Stimulated activated CD4-positive, alpha-beta T cell treated with anti-CD3 and anti-CD28 coated beads, Interleukin-4, amount 100 ng/mL, for 24 hours (primary cell): Measurements from ENCODE around the gene C3orf80.
"Not testable (repeated sequence)": the region's sequence is repeated elsewhere in the genome, so short reads cannot be mapped to it uniquely, and the experiment has no call there.

Source experiments
- DNase-seq: peaks from one replicate; pipeline ENCODE4 v3.0.0-alpha.2; 2020

C3orf80 gene

DNA sequence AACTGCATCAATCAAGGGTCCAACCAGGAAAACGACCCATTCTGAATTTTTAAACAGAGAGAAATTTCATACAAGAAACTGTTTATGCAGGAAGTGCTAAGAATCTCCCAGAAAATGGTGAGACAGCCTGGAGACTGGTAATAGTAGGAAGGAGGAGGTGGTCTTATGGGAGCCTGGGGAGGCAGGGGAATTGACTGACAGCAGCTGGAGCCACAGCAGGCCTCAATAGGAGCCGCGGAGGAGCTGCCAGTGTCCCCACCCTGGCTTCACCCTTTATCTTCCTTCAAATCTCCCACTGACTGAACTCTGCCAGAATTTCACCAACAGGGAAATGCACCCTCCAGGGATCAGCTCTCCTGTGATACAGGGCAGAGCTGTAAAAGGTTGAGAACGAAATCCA is 7.5 kb upstream of the C3orf80 start:
- DNase-seq: no peak

DNA sequence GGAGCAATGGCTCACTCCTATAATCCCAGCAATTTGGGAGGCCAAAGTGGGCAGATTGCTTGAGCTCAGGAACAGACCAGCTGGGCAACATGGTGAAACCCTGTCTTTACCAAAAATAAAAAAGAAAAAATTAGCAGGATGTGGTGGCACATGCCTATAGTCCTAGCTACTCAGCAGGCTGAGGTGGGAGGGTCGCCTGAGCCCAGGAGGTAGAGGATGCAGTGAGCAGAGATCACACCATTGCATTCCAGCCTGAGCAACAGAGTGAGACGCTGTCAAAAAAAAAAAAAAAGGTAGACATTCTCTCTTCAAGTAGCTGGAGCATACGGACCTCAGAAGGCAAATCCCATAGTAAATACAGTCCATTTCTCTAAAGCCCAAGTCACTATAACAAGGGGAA is 7.1 kb upstream of the C3orf80 start:
- no peak for DNase-seq

DNA sequence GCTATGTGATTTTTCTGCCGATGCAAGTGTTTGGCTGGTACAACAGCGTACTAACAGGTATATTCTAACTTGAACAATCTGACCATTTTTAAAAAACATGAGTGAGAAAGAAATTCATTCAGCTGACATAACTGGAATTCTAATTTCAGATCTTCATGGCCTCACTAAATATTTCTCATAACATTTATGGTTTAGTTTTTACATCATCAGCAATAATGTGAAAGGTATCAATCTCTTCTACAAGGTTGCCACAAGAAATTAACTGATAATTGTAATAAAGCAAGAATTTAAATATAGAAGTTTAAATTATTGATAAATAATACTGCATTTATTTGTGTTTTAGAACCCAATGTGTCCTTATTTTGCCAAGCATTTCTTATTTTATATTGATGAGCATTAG is 5.2 kb upstream of the C3orf80 start:
- DNase-seq: no peak

DNA sequence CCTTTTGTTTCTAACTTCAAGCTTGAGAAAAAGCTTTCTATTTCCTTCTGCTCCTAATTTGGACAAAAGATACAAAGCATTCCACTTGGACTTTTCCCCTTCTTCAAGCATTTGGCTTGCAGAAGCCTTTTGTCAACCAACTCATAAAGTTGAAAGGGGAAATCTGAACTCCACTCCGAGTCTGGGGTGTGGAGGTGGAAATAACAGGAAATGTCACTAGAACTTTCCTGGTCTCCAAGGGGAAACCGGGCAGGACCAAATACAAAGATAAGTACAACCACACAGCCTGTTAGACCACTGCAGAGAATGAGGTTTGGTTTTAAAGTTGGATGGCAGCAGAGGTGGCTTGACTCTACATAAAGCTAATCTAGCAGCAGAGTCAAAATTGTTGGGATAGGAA is 4.2 kb upstream of the C3orf80 start:
- DNase-seq: no peak

DNA sequence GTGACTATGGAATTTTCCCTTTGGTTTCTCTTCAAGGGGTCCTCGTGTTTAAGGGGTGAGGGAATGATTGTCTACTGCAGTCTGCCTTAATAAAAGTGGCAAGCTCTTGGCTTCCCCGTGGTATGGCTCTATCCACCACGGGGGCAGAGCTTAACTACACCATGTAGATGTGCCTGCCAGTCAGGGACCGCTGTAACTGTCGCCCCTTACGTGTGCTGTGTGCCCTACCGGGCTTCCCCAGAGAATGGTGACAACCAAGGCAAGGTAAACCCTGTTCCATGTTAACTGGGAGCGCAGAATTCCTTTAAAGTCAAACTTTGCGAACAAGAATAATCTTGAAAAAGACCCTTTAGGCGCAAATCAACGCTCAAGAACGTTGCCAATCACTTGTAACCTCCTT is 966 bp upstream of the C3orf80 start:
- no peak for DNase-seq

DNA sequence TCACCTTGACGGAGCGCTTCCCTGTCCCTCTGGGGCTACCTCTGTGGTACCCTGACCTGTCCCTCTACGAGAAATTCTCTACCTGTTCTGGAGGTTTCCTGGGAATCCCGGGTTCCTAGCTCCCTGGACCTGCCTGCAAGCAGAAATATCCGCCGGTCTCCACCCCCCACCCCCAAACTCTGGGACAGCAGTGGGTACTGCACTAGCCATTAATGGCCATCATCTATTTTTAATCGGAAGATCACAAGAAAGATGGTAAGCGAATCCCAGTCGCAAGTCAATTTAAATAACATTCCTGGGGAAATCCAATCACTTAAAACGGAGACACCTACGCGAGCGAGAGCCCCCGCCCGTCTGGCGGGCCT is 429 bp upstream of the C3orf80 start:
- no peak for DNase-seq

DNA sequence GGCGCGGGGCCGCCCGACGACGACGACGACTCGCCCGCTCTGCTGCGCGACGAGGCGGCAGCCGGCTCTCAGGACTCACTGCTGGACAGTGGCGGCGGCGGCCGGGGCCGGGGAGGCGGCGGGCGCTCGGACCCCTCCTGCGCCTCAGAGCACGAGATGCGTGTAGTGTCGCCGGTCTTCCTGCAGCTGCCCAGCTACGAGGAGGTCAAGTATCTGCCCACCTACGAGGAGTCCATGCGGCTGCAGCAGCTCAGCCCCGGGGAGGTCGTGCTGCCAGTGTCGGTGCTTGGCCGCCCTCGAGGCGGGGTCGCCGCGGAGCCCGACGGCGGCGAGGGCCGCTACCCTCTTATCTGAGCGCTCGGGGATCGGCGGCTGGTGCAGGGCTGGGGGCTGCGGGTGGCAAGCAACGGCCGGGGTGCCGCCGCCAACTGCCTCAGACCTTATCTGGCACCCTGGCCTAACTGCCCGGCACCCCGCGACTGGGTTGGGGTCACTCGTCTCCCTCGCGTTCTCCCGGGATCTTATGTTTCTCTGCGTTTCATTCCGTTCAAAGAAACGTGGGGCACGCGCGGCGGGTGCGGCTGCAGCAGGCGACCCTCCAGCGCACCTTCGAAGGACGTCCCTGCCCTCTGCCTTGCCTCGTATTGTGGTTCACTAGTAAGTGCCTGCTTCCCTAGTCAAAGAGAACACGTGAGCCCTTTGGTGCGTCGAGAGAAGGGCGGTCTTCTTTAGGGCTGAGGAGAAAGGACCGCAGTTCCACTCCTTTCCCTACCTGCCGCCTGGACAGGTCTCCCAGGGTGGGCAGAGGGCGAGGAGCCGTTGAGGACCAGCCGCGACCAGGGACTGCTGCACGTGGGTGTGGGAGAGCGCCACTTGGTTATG is 1.0 kb downstream of the C3orf80 start:
- DNase-seq: peak; percentile 6

DNA sequence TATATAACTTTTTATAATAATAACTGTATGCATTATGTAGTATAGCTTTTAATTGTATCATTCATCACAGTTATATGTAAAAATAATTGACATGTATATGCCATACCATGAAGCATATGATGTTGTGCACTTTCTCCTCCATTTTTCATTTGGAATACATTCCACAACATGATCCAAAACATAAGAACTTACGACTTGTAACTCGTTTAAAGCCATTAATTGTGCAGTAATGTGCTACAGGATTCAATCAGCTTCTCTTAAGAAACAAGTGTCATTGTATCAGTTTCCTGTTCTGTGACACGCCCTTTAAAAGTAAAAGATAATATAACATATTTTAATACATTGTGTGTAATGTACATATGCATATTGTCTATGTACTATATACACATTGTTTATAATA is 2.2 kb downstream of the C3orf80 start:
- DNase-seq: no peak

DNA sequence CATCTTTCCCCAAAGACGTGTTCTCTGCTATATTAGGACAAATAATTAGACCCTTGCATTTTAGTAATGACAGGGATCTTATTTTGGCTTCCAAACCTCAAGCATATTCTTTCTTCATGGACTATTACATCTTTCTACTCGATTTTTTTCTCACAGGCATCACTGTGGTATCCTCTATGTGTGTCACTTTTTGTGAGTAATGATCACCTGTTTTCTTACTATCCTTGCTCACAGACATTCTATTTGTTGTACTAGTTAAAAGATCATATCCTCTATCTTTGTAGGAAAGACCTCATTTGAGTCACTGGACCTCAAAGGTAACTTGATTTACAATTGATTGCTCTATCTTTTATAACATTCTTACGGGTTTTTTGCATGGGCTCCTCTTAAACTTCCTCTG is 6.8 kb downstream of the C3orf80 start:
- no peak for DNase-seq

DNA sequence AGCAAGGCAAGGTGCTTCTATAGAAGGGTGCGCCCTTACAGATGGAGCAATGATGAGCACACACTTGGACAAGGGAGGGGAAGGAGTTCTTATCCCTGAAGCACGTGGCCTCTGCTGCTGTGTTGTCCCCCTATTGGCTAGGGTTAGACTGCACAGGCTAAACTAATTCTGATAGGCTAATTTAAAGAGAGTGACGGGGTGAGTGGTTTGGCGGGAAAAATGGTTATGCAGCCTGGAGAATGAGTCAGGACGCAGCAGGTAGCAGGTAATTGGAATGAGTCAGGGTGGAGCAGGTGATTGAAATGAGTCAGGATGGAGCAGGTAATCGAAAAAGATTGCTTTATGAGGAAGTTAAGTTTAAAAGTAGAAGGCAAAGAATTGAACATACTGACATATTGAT is 15.5 kb downstream of the C3orf80 start:
- DNase-seq: not testable (repeated sequence)

DNA sequence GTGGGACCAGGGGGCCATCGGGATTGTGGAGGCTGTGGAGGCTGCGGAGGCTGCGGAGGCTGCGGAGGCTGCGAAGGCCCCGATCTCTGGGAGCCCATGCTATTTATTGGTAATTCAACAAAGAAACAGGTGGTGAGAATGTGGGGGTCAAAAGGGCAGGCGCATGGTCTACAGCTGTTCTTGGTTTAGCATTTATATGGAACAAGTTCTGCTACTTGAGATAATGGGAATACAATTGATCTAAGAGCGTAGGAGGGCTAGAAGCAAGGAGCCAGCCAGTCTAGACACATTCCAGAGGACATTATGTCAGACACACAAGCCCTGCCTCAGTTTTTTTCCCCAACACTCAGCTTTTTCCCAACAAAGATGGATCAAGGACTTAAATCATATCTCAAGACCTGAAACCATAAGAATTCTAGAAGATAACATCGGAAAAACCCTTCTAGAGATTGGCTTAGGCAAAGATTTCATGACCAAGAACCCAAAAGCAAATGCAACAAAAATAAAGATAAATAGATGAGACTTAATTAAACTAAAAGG is 20.1 kb downstream of the C3orf80 start:
- DNase-seq: no peak

DNA sequence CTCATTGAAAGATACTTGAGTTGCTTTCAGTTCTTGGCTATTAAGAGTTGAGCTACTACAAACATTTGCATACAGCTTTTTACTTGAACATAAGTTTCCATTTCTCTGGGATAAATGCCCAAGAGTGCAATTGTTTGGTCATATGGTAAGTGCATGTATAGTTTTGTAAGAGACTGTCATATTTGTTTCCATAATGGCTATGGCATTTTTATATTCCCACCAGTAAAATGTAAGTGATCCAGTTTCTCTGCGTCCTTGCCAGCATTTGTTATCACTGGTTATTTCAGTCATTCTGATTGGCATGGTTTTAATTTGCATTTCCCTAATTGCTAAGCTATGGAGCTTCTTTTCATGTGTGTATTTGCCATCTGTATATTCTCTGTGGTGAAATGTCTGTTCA is 22.5 kb downstream of the C3orf80 start:
- no peak for DNase-seq

DNA sequence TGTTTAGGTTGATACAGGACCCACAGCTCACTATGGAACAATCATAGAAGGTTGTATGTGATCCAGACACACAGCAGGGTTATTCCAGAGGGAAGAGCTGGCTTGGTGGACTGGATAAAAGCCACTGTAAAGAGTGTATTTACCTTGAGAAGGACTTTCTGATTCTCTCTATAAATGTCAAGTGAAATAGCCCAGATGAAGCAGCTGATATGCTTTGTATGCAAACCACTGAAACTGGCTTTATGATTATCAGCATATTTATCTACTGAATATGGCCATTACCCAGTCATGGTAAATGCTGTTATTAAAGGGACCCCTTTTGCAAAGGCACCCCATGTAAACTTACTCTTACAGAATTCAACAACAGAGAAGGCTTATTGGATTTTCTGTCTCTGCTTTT is 28.1 kb downstream of the C3orf80 start:
- no peak for DNase-seq

DNA sequence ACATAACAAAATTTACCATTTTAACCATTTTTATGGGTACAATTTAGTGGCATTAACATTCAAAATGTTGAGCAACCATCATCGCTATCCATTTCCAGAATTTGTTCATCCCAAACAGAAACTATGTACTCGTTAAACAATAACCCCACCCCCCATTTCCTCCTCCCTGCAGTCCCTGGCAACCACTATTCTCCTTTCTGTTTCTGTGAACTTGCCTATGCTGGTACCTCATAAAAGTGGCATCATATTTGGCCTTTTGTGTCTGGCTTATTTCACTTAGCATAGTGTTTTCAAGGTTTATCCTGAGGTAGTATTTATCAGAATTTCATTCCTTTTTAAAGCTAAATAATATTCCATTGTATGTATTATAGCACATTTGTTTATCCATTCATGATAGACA is 32.4 kb downstream of the C3orf80 start:
- DNase-seq: no peak

DNA sequence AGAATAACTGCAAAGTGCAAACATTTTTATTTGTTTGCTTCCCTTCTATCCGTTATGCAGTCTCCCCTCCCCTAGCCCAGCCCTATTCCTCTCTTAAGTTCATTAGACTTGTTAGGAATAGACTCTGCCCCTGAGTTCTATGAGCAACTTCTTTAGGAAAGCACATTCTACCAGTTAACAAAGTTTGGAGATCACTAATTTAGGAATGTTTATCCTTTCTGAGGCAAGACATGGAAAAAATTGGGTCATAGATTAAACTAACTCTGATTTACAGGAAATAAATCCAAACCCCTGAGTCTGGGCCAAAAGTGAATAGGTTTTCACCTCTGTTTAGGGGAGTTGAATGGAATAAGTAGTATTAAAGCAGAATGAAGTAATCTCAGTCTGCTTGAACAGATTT is 34.4 kb downstream of the C3orf80 start:
- DNase-seq: no peak

DNA sequence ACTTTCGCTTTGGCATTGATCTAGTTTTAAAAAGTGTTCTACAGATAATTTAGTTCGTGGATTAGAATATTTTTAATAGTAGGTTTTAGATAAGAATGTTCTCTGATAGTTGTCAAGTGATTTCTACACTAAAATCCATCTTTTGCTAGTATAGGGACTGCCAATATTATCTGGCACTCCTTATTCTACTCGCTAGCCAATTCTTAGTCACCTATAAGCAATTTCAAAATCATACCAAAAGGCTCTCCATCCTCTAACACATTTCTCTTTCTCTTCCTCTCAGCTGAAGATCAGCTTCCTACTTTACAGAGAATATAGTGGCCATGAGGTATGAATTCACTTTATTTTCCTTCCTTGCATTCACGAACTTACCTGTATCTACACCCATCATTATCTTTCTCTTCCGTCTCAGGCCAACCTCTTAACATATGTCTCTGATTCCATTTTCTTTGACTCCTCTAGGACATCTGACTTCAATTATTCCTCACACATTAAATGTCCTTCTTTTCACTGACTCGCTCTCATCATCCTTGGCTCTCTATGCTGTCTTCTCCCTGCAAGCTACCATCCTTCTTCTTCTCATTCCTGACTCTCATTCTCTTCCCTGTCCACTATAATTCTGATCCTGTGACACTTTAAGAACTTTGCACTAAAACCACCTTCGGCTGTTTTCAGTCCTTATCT is 35.5 kb downstream of the C3orf80 start:
- no peak for DNase-seq

DNA sequence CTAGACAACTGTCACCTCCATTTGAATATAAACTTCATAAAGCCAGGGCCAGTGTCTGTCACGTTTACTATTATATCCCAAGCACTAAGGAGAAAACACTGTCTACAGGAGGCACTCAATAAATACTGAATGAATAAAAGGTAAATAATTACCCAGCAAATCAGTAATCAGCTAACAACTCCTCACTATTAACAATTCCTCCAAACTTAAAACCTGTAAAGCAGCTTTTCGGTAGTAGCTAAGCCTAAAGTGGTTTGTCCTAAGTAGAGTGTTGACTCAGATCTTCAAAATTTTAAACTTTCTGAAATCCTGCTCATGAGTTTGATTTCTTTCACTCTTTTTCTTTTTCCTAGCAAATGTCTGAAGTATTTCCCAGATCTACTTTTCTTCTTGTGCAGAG is 39.9 kb downstream of the C3orf80 start:
- no peak for DNase-seq
